H1 (cell line): ENCODE data around the gene GJC2. TPM values are rescaled to one million over a fixed set of nuclear protein-coding genes. Genes with fewer than 3 reads are reported as not detected.

Experiments
- CTCF ChIA-PET: fragments of 300-600 bp; sonication (Branson Sonifier 250); formaldehyde crosslinking; loops from one replicate; lab custom pipeline; 2021; ENCODE audit not compliant: partially characterized antibody; lab: Charles Lee
- POLR2A ChIA-PET: fragments of 300-600 bp; sonication (Branson Sonifier 250); formaldehyde crosslinking; loops from one replicate; lab custom pipeline; 2021; ENCODE audit warnings: inconsistent platforms; ENCODE audit not compliant: partially characterized antibody; lab: Charles Lee
- DNase-seq, 2 experiments: peaks; one replicate each; pipeline versions ENCODE4 v3.0.0 to v3.0.0-alpha.2; 2010 to 2022; ENCODE audit warnings: low spot score in 2 of 2, low read depth in 1 of 2, mixed read lengths in 1 of 2
- FAIRE-seq: peaks from 2 replicates; lab custom pipeline; 2011; peaks lifted over from hg19 to GRCh38; lab: Jason Lieb, UNC
- H2AFZ ChIP-seq: 2 replicates; pipeline ENCODE4 v1.8.1; 2012; ENCODE audit warnings: low read length, inconsistent platforms
- H2AK5ac ChIP-seq: 2 replicates; pipeline ENCODE4 v1.6.1; 2013; ENCODE audit warnings: low read depth, low read length
- H2BK120ac ChIP-seq: replicated peaks from 2 replicates; pipeline ENCODE3; 2013; ENCODE audit warnings: low read depth, low read length, inconsistent platforms
- H2BK12ac ChIP-seq: 2 replicates; pipeline ENCODE4 v1.6.1; 2013; ENCODE audit warnings: low read depth, low read length
- H2BK15ac ChIP-seq: 2 replicates; pipeline ENCODE4 v1.6.1; 2013; ENCODE audit warnings: low read length
- H2BK20ac ChIP-seq: 2 replicates; pipeline ENCODE4 v1.6.1; 2013; ENCODE audit warnings: low read length
- H2BK5ac ChIP-seq: 2 replicates; pipeline ENCODE4 v1.6.1; 2013; ENCODE audit warnings: low read depth, low read length
- H3K14ac ChIP-seq: 2 replicates; pipeline ENCODE4 v1.6.1; 2013; ENCODE audit warnings: inconsistent platforms; ENCODE audit not compliant: insufficient read length
- H3K18ac ChIP-seq: 2 replicates; pipeline ENCODE4 v1.6.1; 2013; ENCODE audit warnings: low read length; ENCODE audit errors: extremely low read depth
- H3K23ac ChIP-seq: 2 replicates; pipeline ENCODE4 v1.6.1; 2013; ENCODE audit warnings: inconsistent platforms; ENCODE audit not compliant: insufficient read length
- H3K23me2 ChIP-seq: 2 replicates; pipeline ENCODE4 v1.6.1; 2013; ENCODE audit warnings: low read depth, low read length
- H3K27ac ChIP-seq: 2 replicates; pipeline ENCODE4 v1.6.1; 2011; ENCODE audit warnings: low read depth, low read length, inconsistent platforms
- H3K27me3 ChIP-seq, 4 experiments: replicated peaks in 1 of 4; 1 replicate in 1 of 4; 2 replicates in 3 of 4; pipeline versions ENCODE4 v1.6.1 to v1.8.1; 2011 to 2013; ENCODE audit warnings: low read length in 3 of 4, mild to moderate bottlenecking in 3 of 4, inconsistent platforms in 2 of 4, mixed read lengths in 2 of 4, moderate library complexity in 1 of 4; ENCODE audit not compliant: control insufficient read depth in 3 of 4, insufficient read depth in 3 of 4; ENCODE audit errors: extremely low read depth in 1 of 4
- H3K36me3 ChIP-seq, 4 experiments: 2 replicates each; pipeline versions ENCODE4 v1.6.1 to v1.8.1; 2011 to 2013; ENCODE audit warnings: mild to moderate bottlenecking in 4 of 4, low read length in 3 of 4, moderate library complexity in 2 of 4, control low read depth in 1 of 4, inconsistent platforms in 1 of 4; ENCODE audit not compliant: insufficient read depth in 4 of 4, control insufficient read depth in 2 of 4
- H3K4ac ChIP-seq: replicated peaks from 2 replicates; pipeline ENCODE3; 2013; ENCODE audit warnings: low read length, low read depth, mixed read lengths, inconsistent platforms; ENCODE audit not compliant: insufficient read length
- H3K4me1 ChIP-seq, 4 experiments: replicated peaks in 1 of 4; 1 replicate in 1 of 4; 2 replicates in 3 of 4; pipeline versions ENCODE4 v1.6.1 to v1.8.1; 2011 to 2013; ENCODE audit warnings: low read length in 3 of 4, inconsistent platforms in 2 of 4, mixed read lengths in 1 of 4; ENCODE audit not compliant: insufficient read depth in 4 of 4, control insufficient read depth in 3 of 4
- H3K4me2 ChIP-seq, 2 experiments: 2 replicates each; pipeline versions ENCODE4 v1.6.1 to v1.8.1; 2011 to 2013; ENCODE audit warnings: low read depth in 2 of 2, low read length in 2 of 2, control low read depth in 1 of 2, inconsistent platforms in 1 of 2, mild to moderate bottlenecking in 1 of 2; ENCODE audit not compliant: insufficient read depth in 1 of 2
- H3K4me3 ChIP-seq, 4 experiments: fragments of 200-600, 300-600 bp in 1 of 4; sonication (generic), shearing (Covaris generic), sonication (Bioruptor Twin) in 1 of 4; 2 replicates each; pipeline versions ENCODE4 v1.5.1 to v1.8.1; 2011 to 2016; ENCODE audit warnings: low read length in 4 of 4, low read depth in 3 of 4, control low read depth in 2 of 4, inconsistent platforms in 2 of 4, mild to moderate bottlenecking in 2 of 4, mixed read lengths in 1 of 4, moderate library complexity in 1 of 4; ENCODE audit not compliant: insufficient read depth in 2 of 4; ENCODE audit errors: extremely low read depth in 1 of 4
- H3K56ac ChIP-seq: replicated peaks from 2 replicates; pipeline ENCODE3; 2013; ENCODE audit warnings: low read depth, mild to moderate bottlenecking, mixed read lengths, low read length, inconsistent platforms; ENCODE audit not compliant: insufficient read length
- H3K79me1 ChIP-seq: 2 replicates; pipeline ENCODE4 v1.6.1; 2013; ENCODE audit warnings: low read depth, low read length, control low read depth
- H3K79me2 ChIP-seq, 2 experiments: 2 replicates each; pipeline versions ENCODE4 v1.6.1 to v1.8.1; 2012 to 2013; ENCODE audit warnings: low read length in 2 of 2, mild to moderate bottlenecking in 2 of 2, inconsistent platforms in 1 of 2; ENCODE audit not compliant: insufficient read depth in 2 of 2, control insufficient read depth in 1 of 2
- H3K9ac ChIP-seq, 4 experiments: replicated peaks in 1 of 4; 1 replicate in 1 of 4; 2 replicates in 3 of 4; pipeline versions ENCODE4 v1.6.1 to v1.8.1; 2011 to 2013; ENCODE audit warnings: low read depth in 3 of 4, low read length in 3 of 4, control low read depth in 2 of 4, mild to moderate bottlenecking in 2 of 4, moderate library complexity in 2 of 4, inconsistent platforms in 1 of 4; ENCODE audit errors: extremely low read depth in 1 of 4
- H3K9me3 ChIP-seq, 2 experiments: 2 replicates each; pipeline versions ENCODE4 v1.6.1 to v1.8.1; 2012 to 2013; ENCODE audit warnings: mild to moderate bottlenecking in 2 of 2, moderate library complexity in 2 of 2, control low read depth in 1 of 2, inconsistent platforms in 1 of 2, low read depth in 1 of 2, low read length in 1 of 2, mixed read lengths in 1 of 2; ENCODE audit not compliant: insufficient read depth in 2 of 2
- H4K20me1 ChIP-seq, 2 experiments: replicated peaks in 1 of 2; 2 replicates each; pipeline versions ENCODE3 to v1.8.1; 2011 to 2013; ENCODE audit warnings: inconsistent platforms in 2 of 2, low read length in 2 of 2, mild to moderate bottlenecking in 1 of 2; ENCODE audit not compliant: insufficient read depth in 2 of 2, control insufficient read depth in 1 of 2
- H4K5ac ChIP-seq: 2 replicates; pipeline ENCODE4 v1.6.1; 2013; ENCODE audit warnings: low read length, low read depth, mixed read lengths, inconsistent platforms; ENCODE audit not compliant: insufficient read length
- H4K8ac ChIP-seq: 2 replicates; pipeline ENCODE4 v1.8.0; 2013; ENCODE audit warnings: mild to moderate bottlenecking, moderate library complexity, low read length, inconsistent platforms; ENCODE audit not compliant: insufficient read depth; ENCODE audit errors: extremely low read depth
- H4K91ac ChIP-seq: replicated peaks from 2 replicates; pipeline ENCODE3; 2013; ENCODE audit warnings: low read length, mixed read lengths, inconsistent platforms; ENCODE audit not compliant: insufficient read length
- SIRT6 ChIP-seq: IDR thresholded peaks from one replicate; pipeline ENCODE4 v1.7.1; 2012; ENCODE audit warnings: low read length, inconsistent platforms
- TCF12 ChIP-seq: IDR thresholded peaks from 2 replicates; pipeline ENCODE4 v1.6.1; 2011; ENCODE audit warnings: low read depth, mild to moderate bottlenecking, low read length
- WGBS, 2 experiments: shearing (Covaris generic) in 1 of 2; methylation state at CpG; one replicate each; pipeline versions ENCODE4 v1.1.6 to v1.1.7; 2013 to 2015; ENCODE audit warnings: low lambda C conversion rate in 2 of 2, mixed read lengths in 2 of 2, inconsistent platforms in 1 of 2, low coverage in 1 of 2, missing lambda C conversion rate in 1 of 2; ENCODE audit not compliant: insufficient replicate concordance in 2 of 2, insufficient coverage in 1 of 2, insufficient read length in 1 of 2; ENCODE audit errors: extremely low coverage in 1 of 2, missing lambda C conversion rate in 1 of 2; 5-methylcytosine and 5-hydroxymethylcytosine counted together
- polyA plus RNA-seq, 7 experiments: library from polyadenylated mRNA; depleted of rRNA in 3 of 7; stranded (reverse) in 5 of 7; unstranded in 2 of 7; fragments of >200 nt in 5 of 7; fragments of 200-250 nt in 2 of 7; gene quantifications; 1 replicate in 5 of 7; 2 replicates in 1 of 7; 4 replicates in 1 of 7; pipeline versions ENCODE4 v1.2.1 to v1.2.3, GENCODE V29; 2011 to 2013; ENCODE audit warnings: missing spikeins in 2 of 7, mixed read lengths in 2 of 7
- total RNA-seq: library from RNA; stranded (reverse); fragmentation: NEBNext Ultra II Directional; extraction: Animal tissue kit (Norgen Biotek cat#: 25700); gene quantifications from 2 replicates; pipeline ENCODE4 v1.2.1, GENCODE V29; 2021

Gene GJC2
- total and polyA plus RNA-seq, 2 of the 8 experiments (the other 6 are each of a cell fraction or from before 2014, with no cell fraction given), result 0.17 to 0.54 TPM

DNA sequence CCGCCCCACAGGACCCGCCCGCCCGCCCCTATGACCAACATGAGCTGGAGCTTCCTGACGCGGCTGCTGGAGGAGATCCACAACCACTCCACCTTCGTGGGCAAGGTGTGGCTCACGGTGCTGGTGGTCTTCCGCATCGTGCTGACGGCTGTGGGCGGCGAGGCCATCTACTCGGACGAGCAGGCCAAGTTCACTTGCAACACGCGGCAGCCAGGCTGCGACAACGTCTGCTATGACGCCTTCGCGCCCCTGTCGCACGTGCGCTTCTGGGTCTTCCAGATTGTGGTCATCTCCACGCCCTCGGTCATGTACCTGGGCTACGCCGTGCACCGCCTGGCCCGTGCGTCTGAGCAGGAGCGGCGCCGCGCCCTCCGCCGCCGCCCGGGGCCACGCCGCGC is 8.0 kb downstream of the GJC2 start:
- 0 out of 2 replicates have a peak, but pooled peaks cover 2% of the 10 kb centered on the region for H3K79me1 ChIP-seq
- no peak overlapping the region for H2AFZ ChIP-seq
- FAIRE-seq (no peak), DNase-seq (no peak)
- H3K4me2 ChIP-seq, result peak overlapping the region in 1 of 2 experiments; percentile 13; a peak in 1 of 4 replicates
- H4K8ac ChIP-seq, result no peak overlapping the region
- 0 out of 2 replicates have a peak overlapping the region, but pooled peaks have one; percentile 60 for H2BK5ac ChIP-seq
- H3K9ac ChIP-seq, result no peak overlapping the region
- peaks cover 1 to 3% of the 10 kb centered on the region in 2 experiments for H4K20me1 ChIP-seq
- no peak overlapping the region for H2BK15ac ChIP-seq
- peaks cover 0 to 5% (median 1%) of the 10 kb centered on the region in 4 experiments; a peak in 4 of 7 replicates for H3K27me3 ChIP-seq
- no peak overlapping the region for H2BK120ac ChIP-seq
- H3K36me3 ChIP-seq, result no peaks in the 10 kb centered on the region
- H3K4ac ChIP-seq, result no peak overlapping the region
- no peak overlapping the region for H2AK5ac ChIP-seq
- no peaks in the 10 kb centered on the region for H3K23me2 ChIP-seq
- no peak overlapping the region for H3K4me3 ChIP-seq
- H3K56ac ChIP-seq, result no peak overlapping the region
- ChIA-PET CTCF (interaction anchor here (1.0 kb wide), 2 partner anchors 25 to 70 kb away, joined by 3 read pairs; no protein-coding TSS in a partner anchor), POLR2A (interaction anchor here (0.7 to 2.0 kb wide), 2 partner anchors 9 to 13 kb away, joined by 3 to 10 read pairs; partner anchors contain the start of gene IBA57)
- TF ChIP-seq TCF12, result no peak
- TF ChIP-seq SIRT6, result no peak
- H2BK20ac ChIP-seq, result no peak overlapping the region
- no peak overlapping the region for H3K23ac ChIP-seq
- 96% methylated on average over 37 of the region's 43 CpGs; no CpG with 5 or more reads in 1 of the 2 experiments for WGBS, 2 experiments
- peaks cover 0 to 9% (median 5%) of the 10 kb centered on the region in 4 experiments; a peak in 6 of 7 replicates for H3K4me1 ChIP-seq
- no peaks in the 10 kb centered on the region for H3K79me2 ChIP-seq
- no peaks in the 10 kb centered on the region for H3K9me3 ChIP-seq
- H4K91ac ChIP-seq, result no peak overlapping the region
- no peak overlapping the region for H3K18ac ChIP-seq
- no peak overlapping the region for H3K14ac ChIP-seq
- H2BK12ac ChIP-seq, result no peak overlapping the region
- no peak overlapping the region for H4K5ac ChIP-seq
- H3K27ac ChIP-seq, result no peak overlapping the region
